Activated effector memory CD4-positive, alpha-beta T cell treated with anti-CD3 and anti-CD28 coated beads, Interleukin-2, amount 50 U/mL, for 16 hours (primary cell): ENCODE measurements around the gene KLHDC8A.

Experiments
- DNase-seq: peaks from one replicate; pipeline ENCODE4 v3.0.0-alpha.2; 2020

KLHDC8A gene

DNA sequence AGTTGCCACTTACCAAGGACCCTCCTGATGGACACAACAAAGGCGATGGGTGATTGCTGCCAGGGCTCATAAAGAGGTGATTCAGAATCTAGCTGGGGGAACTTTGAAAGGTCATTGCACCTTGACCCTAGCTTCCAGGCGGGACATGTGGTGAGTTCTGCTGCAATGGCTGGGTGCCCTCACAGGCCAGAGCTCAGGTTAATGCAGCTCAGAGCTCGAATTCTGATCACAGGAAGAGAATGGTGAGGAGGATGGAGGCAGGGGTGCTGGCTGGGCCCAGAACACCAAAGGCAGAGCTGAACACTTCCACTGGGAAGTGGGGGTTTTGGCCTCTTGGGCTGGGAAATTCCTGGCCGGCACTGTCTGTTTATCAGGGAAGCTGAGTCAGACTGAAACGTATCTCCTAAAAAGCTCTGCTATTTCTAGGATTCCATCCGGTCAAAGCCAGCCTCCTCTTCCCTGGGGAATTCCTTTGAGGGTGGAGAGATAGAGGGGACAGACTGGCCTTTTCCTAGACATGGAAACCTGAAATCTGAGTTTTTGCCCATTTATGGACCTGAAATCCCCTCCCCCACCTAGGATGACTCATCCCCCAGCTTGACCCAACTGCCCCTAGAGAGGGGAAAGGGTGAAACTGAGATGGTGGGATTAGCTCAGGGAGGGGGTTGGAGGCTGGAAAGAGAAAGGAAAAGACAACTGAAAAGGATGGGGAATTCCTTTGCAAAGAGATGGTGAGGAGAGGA, 62.4 kb downstream of the KLHDC8A start:
- no peak for DNase-seq

DNA sequence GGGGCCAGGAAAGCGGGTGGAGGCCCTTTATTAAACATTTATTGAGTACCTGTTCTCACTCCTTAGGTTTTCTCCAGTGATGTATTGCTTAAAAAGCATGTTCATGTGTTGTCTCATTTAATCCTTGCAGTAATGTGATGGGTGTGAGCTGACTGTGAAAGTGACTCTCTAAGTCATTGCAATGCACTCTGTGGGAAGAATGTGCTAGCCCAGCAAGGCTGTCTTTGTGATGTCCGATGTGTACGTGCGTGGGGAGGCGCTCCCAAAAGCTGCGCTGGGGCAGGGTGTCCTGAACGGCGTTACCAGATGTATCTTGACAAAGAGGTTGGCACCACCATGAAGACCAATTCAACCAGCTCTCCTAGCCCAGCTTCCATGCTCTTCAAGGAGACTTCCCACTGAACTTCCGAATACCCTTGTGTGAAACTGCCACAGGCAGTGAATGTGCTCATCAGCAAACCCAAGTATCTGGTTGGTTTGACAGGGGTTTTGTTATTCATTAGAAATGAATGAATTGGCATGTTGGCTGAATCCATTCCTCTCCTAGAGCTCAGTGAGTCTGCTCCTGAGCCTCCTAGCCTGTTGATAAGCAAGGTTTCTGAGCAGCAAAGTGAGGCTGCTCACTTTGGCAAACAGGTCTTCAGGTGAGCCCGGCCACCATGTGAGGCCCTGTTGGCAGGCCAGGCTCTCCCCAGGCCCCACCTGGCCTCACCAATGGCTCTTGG, 63.2 kb downstream of the KLHDC8A start:
- DNase-seq = no peak

GRCh38 chr1:205291596-205291995, 65.1 kb downstream of the KLHDC8A start:
- no peak for DNase-seq

- DNase-seq = peak; percentile 88
Measured at GRCh38 chr1:205287767-205288559, 68.8 kb downstream of the KLHDC8A start.

DNA sequence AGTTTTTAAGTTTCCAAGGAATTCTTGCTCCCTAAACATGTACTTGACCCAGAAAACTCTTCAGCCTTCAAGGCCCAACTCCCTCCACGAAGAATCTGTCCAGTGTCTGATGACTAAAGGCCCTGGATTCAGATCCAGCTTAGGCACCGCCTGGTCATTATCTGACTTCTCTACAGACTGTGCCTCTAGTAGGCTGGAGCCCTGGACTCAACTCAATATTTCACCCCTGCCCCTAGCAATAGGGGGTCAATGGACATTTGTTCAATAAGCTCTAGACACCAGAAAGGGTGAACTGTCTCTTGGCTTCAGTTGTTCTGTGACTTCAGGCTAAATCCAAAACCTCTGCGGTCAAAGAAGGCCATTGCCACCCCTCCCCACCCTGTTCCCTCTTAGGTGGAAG, 69.6 kb downstream of the KLHDC8A start:
- no peak for DNase-seq

GRCh38 chr1:205286335-205286950, 70.3 kb downstream of the KLHDC8A start:
- DNase-seq = peak; percentile 83
